Adrenal gland (tissue), 12 donors: Measurements from ENCODE around the gene GSPT1. TPM values are rescaled to one million over a fixed set of nuclear protein-coding genes. Genes with fewer than 3 reads are reported as not detected.

ENCODE experiments used
- DNase-seq, 7 donors: peaks; one replicate each; pipeline ENCODE4 v3.0.0-alpha.2; 2019 to 2020
- H3K27ac ChIP-seq, 5 donors: fragments of 200-600 bp; sonication (generic) in 4 of 5; 1 replicate in 3 of 5; 2 replicates in 2 of 5; pipeline versions ENCODE4 v1.5.1 to v1.8.0; 2016 to 2020; ENCODE audit warnings: mild to moderate bottlenecking in 1 of 5
- H3K27me3 ChIP-seq: fragments of 200-600 bp; 2 replicates; pipeline ENCODE4 v1.8.0; 2021
- H3K36me3 ChIP-seq, 2 donors: fragments of 200-600 bp; replicated peaks in 1 of 2; 1 replicate in 1 of 2; 2 replicates in 1 of 2; pipeline versions ENCODE4 v1.5.1 to v1.8.0; 2018 to 2022
- H3K4me1 ChIP-seq, 2 donors: fragments of 200-600 bp; replicated peaks in 1 of 2; 1 replicate in 1 of 2; 2 replicates in 1 of 2; pipeline versions ENCODE4 v1.5.1 to v1.8.0; 2018 to 2021
- H3K4me3 ChIP-seq, 4 donors: fragments of 200-600 bp; sonication (generic) in 3 of 4; one replicate each; pipeline ENCODE4 v1.5.1; 2016 to 2018
- H3K9me3 ChIP-seq, 3 donors: fragments of 200-600 bp; sonication (generic) in 1 of 3; replicated peaks in 1 of 3; 1 replicate in 2 of 3; 2 replicates in 1 of 3; pipeline versions ENCODE4 v1.5.1 to v1.8.0; 2016 to 2021
- POLR2A ChIP-seq, 2 donors: fragments of 450-650 bp; IDR thresholded peaks; one replicate each; pipeline ENCODE4 v1.6.1; 2017; ENCODE audit warnings: antibody characterized with exemption in 2 of 2, mild to moderate bottlenecking in 2 of 2, moderate library complexity in 1 of 2
- WGBS, 4 donors: extraction: QIAGEN DNeasy Blood & Tissue Kit in 2 of 4; methylation state at CpG; one replicate each; pipeline versions ENCODE4 v1.1.5 to v1.1.7; 2013 to 2017; 5-methylcytosine and 5-hydroxymethylcytosine counted together
- intact Hi-C, 2 donors: fragments of 100-400 bp; cut with DNase I; formaldehyde crosslinking; loops; one replicate each; pipeline versions ENCODE4 v1.14.1 to v1.15.0; 2022 to 2023
- polyA plus RNA-seq, 3 donors: library from polyadenylated mRNA; stranded (reverse); fragments of 200-250 nt in 2 of 3; fragments of 350-450 nt in 1 of 3; fragmentation: Illumina TruSeq in 1 of 3; extraction: RNeasy Lipid Tissue Mini Kit (QIAGEN cat#74804) in 1 of 3; gene quantifications; one replicate each; pipeline ENCODE4 v1.2.3, GENCODE V29; 2013 to 2014
- total RNA-seq, 9 donors: library from RNA; depleted of rRNA in 4 of 9; stranded (reverse); fragments of >200 nt in 4 of 9; fragments of 120-200 nt in 1 of 9; fragmentation: NEBNext Ultra II Directional in 1 of 9; extraction: Animal tissue kit (Norgen Biotek cat#: 25700) in 1 of 9; gene quantifications; one replicate each; pipeline versions ENCODE4 v1.1.0 to v1.2.4, GENCODE V29; 2013 to 2023
- TF ChIP-seq, protein P1 (sequence below), 6 experiments: fragments of 450-650 bp in 4 of 6; fragments of 200-600 bp in 2 of 6; sonication (generic) in 1 of 6; IDR thresholded peaks; 1 replicate in 5 of 6; 2 replicates in 1 of 6; pipeline versions ENCODE4 v1.5.1 to v1.8.0; 2016 to 2021; ENCODE audit warnings: antibody characterized with exemption in 6 of 6, mild to moderate bottlenecking in 2 of 6, moderate library complexity in 1 of 6
- donor health status: healthy with polysubstance abuse.
- donor health status: Bipolar disorder and iron deficiency.
- donor health status: DM: yes; HTN: yes; CAD: no.
- donor health status: DM: no; HTN: no; CAD: no.
- donor health status: DM: no; HTN: no; CAD: no.
- donor health status: DM: yes; HTN: yes; CAD: no.

GSPT1 gene
- total and polyA plus RNA-seq, 12 donors = 21.1 to 246 (median 98.3) TPM

DNA sequence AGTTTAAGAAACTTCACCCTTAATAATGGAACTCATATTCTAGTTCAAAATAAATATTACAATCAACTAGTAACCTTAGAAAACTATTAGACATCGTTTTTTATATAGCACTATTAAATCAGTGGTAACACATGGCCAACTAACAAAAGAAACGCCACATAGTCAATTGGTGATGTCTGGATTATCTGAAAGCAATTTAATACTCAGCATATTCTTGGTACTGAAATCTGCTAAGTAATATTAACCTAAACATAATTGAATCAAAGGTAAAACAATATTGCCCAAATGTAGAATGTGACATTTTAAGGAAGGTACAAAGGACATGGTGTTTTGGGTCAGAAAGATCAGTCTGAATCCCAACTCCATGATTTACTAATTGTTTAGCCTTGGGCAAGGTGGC is 53.3 kb downstream of the GSPT1 start:
- WGBS, 4 donors = 80 to 88% (median 81%) methylated on average over 2 of the region's 2 CpGs
- DNase-seq = no peak
- TF ChIP-seq, protein P1, sequence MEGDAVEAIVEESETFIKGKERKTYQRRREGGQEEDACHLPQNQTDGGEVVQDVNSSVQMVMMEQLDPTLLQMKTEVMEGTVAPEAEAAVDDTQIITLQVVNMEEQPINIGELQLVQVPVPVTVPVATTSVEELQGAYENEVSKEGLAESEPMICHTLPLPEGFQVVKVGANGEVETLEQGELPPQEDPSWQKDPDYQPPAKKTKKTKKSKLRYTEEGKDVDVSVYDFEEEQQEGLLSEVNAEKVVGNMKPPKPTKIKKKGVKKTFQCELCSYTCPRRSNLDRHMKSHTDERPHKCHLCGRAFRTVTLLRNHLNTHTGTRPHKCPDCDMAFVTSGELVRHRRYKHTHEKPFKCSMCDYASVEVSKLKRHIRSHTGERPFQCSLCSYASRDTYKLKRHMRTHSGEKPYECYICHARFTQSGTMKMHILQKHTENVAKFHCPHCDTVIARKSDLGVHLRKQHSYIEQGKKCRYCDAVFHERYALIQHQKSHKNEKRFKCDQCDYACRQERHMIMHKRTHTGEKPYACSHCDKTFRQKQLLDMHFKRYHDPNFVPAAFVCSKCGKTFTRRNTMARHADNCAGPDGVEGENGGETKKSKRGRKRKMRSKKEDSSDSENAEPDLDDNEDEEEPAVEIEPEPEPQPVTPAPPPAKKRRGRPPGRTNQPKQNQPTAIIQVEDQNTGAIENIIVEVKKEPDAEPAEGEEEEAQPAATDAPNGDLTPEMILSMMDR (IDR thresholded peaks at IDR 0.05) = no peak
- no peak for TF ChIP-seq POLR2A (IDR thresholded peaks at IDR 0.05)

GRCh38 chr16:11857161-11857560 is 58.6 kb downstream of the GSPT1 start:
- 48 to 90% (median 59%) methylated on average over 4 of the region's 4 CpGs for WGBS, 4 donors
- Histone ChIP-seq H3K4me3 (no peak overlapping the region), H3K27me3 (no peaks in the 10 kb centered on the region), H3K27ac (no peak overlapping the region), H3K9me3 (no peaks in the 10 kb centered on the region), H3K4me1 (peaks cover 5 to 28% of the 10 kb centered on the region in 2 donors), H3K36me3 (no peaks in the 10 kb centered on the region)
- intact Hi-C loops = no loop called here
- no peak for DNase-seq
- TF ChIP-seq, protein P1 (IDR thresholded peaks at IDR 0.05) = no peak
- no peak for TF ChIP-seq POLR2A (IDR thresholded peaks at IDR 0.05)

More for the DNA sequence above, 53.3 kb downstream of the GSPT1 start:
- Histone ChIP-seq H3K4me1 (no peaks in the 10 kb centered on the region), H3K9me3 (no peaks in the 10 kb centered on the region), H3K36me3 (no peaks in the 10 kb centered on the region), H3K27ac (no peak overlapping the region), H3K4me3 (no peak overlapping the region), H3K27me3 (no peaks in the 10 kb centered on the region)
- intact Hi-C loops = no loop called here

DNA sequence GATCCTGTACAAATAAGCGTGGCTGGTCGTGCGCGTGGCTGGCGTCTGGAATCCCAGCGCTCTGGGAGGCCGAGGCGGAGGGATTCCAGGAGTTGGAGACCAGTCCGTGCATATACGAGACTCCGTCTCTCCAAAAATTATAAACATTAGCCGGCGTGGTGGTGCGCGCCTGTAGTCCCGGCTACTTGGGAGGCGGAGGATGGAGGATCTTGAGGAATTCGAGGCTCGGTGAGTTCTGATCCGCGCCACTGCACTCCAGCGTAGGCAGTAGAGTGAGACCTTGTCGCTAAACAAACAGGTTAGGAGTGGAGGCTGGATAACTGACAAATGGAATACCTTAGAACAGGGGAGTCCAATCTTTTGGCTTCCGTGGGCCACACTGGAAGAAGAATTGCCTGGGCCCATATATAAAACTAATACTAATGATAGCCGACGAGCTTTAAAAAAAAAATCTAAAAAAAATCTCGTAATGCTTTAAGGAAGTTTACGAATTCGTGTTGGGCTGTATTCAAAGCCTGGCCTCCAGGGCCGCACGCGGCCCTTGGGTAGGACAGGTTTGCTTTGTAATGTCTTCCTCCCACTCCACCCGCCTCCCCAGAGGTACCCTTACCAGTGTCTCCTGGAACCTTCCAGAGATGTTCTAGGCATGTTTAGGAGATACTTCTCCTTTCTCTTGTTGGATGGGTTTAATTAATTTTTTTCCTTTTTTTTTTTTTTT is 63.5 kb downstream of the GSPT1 start:
- Histone ChIP-seq H3K36me3 (peaks cover 0 to 22% of the 10 kb centered on the region in 2 donors), H3K27me3 (no peaks in the 10 kb centered on the region), H3K27ac (peak overlapping the region in 4 of 5 donors; percentile 65 to 93 (median 89)), H3K9me3 (no peaks in the 10 kb centered on the region), H3K4me3 (peak overlapping the region; percentile 13 to 84 (median 54)), H3K4me1 (peaks cover 16 to 44% of the 10 kb centered on the region in 2 donors)
- TF ChIP-seq POLR2A (IDR thresholded peaks at IDR 0.05) = no peak
- TF ChIP-seq, protein P1 (IDR thresholded peaks at IDR 0.05) = no peak
- intact Hi-C loops = no loop called here
- no peak for DNase-seq
- 44 to 67% (median 48%) methylated on average over 22 to 33 of the region's 33 CpGs for WGBS, 4 donors

DNA sequence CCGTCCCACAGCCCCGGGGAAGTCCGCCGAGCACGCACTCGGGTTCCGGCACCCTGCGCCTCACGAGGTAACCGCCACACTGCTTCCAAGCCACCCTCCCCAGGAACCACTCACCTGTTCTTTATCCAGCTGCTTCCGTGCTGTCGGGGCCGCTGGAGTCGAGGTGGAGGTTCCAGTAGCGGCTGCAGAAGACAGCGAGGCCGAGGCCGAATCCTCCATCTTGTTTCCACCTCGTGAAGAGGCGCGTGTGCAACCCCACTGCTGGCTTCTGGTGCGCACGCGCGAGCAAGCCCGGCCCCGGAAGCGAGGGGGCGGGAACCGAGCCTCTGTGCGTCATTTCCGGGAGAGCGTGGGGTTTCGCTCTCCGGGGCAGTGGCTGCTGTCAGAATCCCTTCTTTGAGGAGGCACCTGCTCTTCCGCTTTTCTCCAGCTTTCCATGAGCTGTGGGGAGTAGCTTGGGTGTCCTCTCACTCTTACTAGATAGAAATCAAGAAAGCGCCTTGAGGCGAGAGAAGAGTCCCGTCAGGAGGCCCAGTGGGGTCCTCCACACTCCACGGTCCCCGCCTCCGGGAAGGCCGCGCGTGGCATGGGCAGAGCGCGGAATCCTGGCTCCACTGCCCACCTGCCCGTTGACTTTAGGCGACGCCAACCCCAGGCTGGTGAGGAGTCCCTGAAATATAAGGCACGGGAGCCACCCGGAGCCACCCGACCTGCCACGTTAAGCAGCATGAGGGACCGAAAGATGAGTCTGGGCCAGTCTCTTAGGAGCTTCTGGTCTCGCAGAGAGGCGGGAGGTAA is 64.3 kb downstream of the GSPT1 start, which contains the start of gene RSL1D1:
TSS of gene RSL1D1 (minus strand) at position 249 of the 798 bp plus-strand sequence. CDS start at position 219, 30 bp downstream.
- Histone ChIP-seq H3K27ac (peak within 1 kb of the TSS; percentile 60 to 93 (median 86)), H3K9me3 (no peaks in the 10 kb centered on the region), H3K4me3 (peak within 1 kb of the TSS; percentile 13 to 88 (median 68)), H3K36me3 (peaks cover 0 to 29% of the 10 kb centered on the region in 2 donors), H3K4me1 (peaks cover 16 to 41% of the 10 kb centered on the region in 2 donors), H3K27me3 (no peaks in the 10 kb centered on the region)
- DNase-seq = peak; percentile 91 to 95 (median 93)
- 0 to 1% (median 0%) methylated on average over 18 to 57 of the region's 57 CpGs for WGBS, 4 donors
- TF ChIP-seq POLR2A (IDR thresholded peaks at IDR 0.05) = peak; percentile 56 to 85
- TF ChIP-seq, protein P1 (IDR thresholded peaks at IDR 0.05) = no peak
- intact Hi-C loops = no loop called here
